Peyer's patch (tissue), 4 donors: Measurements from ENCODE around the gene SMIM1. TPM values are rescaled to one million over a fixed set of nuclear protein-coding genes. Genes with fewer than 3 reads are reported as not detected.
A peak's percentile ranks its signal among the peaks of the same experiment; 100 is the strongest.
"Not testable (repeated sequence)": the region's sequence is repeated elsewhere in the genome, so short reads cannot be mapped to it uniquely, and the experiment has no call there.

Source experiments
- DNase-seq, 3 donors: peaks; one replicate each; pipeline ENCODE4 v3.0.0-alpha.2; 2017 to 2019
- H3K27ac ChIP-seq, 4 donors: fragments of 200-600 bp; sonication (generic); one replicate each; pipeline ENCODE4 v1.5.1; 2016 to 2019
- H3K27me3 ChIP-seq, 2 donors: fragments of 200-600 bp; sonication (generic); one replicate each; pipeline ENCODE4 v1.5.1; 2019
- H3K36me3 ChIP-seq, 3 donors: fragments of 200-600 bp; sonication (generic); one replicate each; pipeline ENCODE4 v1.5.1; 2016 to 2019
- H3K4me1 ChIP-seq, 4 donors: fragments of 200-600 bp; sonication (generic); one replicate each; pipeline ENCODE4 v1.5.1; 2016 to 2019
- H3K4me3 ChIP-seq, 4 donors: fragments of 200-600 bp; sonication (generic); 1 replicate in 3 of 4; 2 replicates in 1 of 4; pipeline ENCODE4 v1.5.1; 2016 to 2019; ENCODE audit warnings: mild to moderate bottlenecking in 1 of 4
- H3K9me3 ChIP-seq, 4 donors: fragments of 200-600 bp; sonication (generic); one replicate each; pipeline ENCODE4 v1.5.1; 2016 to 2019; ENCODE audit warnings: mild to moderate bottlenecking in 1 of 4
- CTCF ChIP-seq, 6 experiments: fragments of 450-650 bp in 4 of 6; fragments of 200-600 bp in 2 of 6; sonication (generic) in 1 of 6; IDR thresholded peaks; one replicate each; pipeline ENCODE4 v1.5.1; 2017 to 2019; ENCODE audit warnings: antibody characterized with exemption in 6 of 6, mild to moderate bottlenecking in 3 of 6, moderate library complexity in 1 of 6
- POLR2A ChIP-seq, 2 donors: fragments of 450-650 bp; IDR thresholded peaks; one replicate each; pipeline ENCODE4 v1.5.1; 2017; ENCODE audit warnings: antibody characterized with exemption in 2 of 2, mild to moderate bottlenecking in 2 of 2, moderate library complexity in 2 of 2
- total RNA-seq, 4 donors: library from RNA; depleted of rRNA; stranded (reverse); fragments of >200 nt; gene quantifications; one replicate each; pipeline ENCODE4 v1.1.0, GENCODE V29; 2016

Gene SMIM1
- total RNA-seq, 4 donors from 2014 or later = not detected

GRCh38 chr1:3795453-3796214 lies 23.1 kb downstream of the SMIM1 start:
- H3K27ac ChIP-seq = peak overlapping the region; percentile 18 to 71 (median 43)
- peak overlapping the region; percentile 69 to 98 (median 98) for H3K4me3 ChIP-seq
- TF ChIP-seq POLR2A (IDR thresholded peaks at IDR 0.05) (no peak), CTCF (IDR thresholded peaks at IDR 0.05) (no peak)
- DNase-seq = no peak
- H3K4me1 ChIP-seq = peaks cover 3 to 31% (median 16%) of the 10 kb centered on the region in 4 donors
- peaks cover 0 to 7% (median 0%) of the 10 kb centered on the region in 3 donors for H3K36me3 ChIP-seq
- H3K9me3 ChIP-seq = no peaks in the 10 kb centered on the region
- no peaks in the 10 kb centered on the region for H3K27me3 ChIP-seq

GRCh38 chr1:3796215-3797061 lies 23.9 kb downstream of the SMIM1 start, which contains the start of gene LRRC47:
Gene LRRC47, minus strand, starts transcription at chr1:3796498. Its CDS starts 22 bp downstream, at chr1:3796476.
- Histone ChIP-seq H3K9me3 (no peaks in the 10 kb centered on the region), H3K27ac (peak within 1 kb of the TSS; percentile 32 to 71 (median 46)), H3K27me3 (no peaks in the 10 kb centered on the region), H3K36me3 (no peaks in the 10 kb centered on the region), H3K4me3 (peak within 1 kb of the TSS; percentile 69 to 98 (median 98)), H3K4me1 (peaks cover 3 to 31% (median 16%) of the 10 kb centered on the region in 4 donors)
- DNase-seq = peak; percentile 92 to 97 (median 95)
- peak in 2 of 6 experiments; percentile 17 to 27 for TF ChIP-seq CTCF (IDR thresholded peaks at IDR 0.05)
- peak; percentile 55 to 58 for TF ChIP-seq POLR2A (IDR thresholded peaks at IDR 0.05)

GRCh38 chr1:3799976-3800685 lies 27.6 kb downstream of the SMIM1 start:
- DNase-seq = no peak
- H3K36me3 ChIP-seq = no peaks in the 10 kb centered on the region
- H3K9me3 ChIP-seq = no peaks in the 10 kb centered on the region
- H3K27me3 ChIP-seq = no peaks in the 10 kb centered on the region
- H3K4me1 ChIP-seq = peaks cover 0 to 7% (median 6%) of the 10 kb centered on the region in 4 donors
- H3K27ac ChIP-seq = no peak overlapping the region
- no peak for TF ChIP-seq POLR2A (IDR thresholded peaks at IDR 0.05)
- no peak for TF ChIP-seq CTCF (IDR thresholded peaks at IDR 0.05)
- no peak overlapping the region for H3K4me3 ChIP-seq

DNA sequence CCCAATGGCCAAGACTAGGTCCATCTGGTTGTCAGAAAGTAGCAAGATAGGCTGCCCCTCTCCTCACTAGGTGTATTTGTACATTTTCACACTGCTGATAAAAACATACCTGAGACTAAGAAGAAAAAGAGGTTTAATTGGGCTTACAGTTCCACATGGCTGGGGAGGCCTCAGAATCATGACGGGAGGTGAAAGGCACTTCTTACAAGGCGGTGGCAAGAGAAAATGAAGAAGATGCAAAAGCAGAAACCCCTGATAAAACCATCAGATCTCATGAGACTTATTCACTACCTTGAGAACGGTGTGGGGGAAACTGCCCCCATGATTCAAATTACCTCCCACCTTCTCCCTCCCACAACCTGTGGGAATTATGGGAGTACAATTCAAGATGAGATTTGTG lies 28.2 kb downstream of the SMIM1 start:
- not testable (repeated sequence) for H3K4me3 ChIP-seq, H3K9me3 ChIP-seq, H3K27ac ChIP-seq, H3K36me3 ChIP-seq, H3K4me1 ChIP-seq, DNase-seq, H3K27me3 ChIP-seq

- Histone ChIP-seq H3K4me1 (no peaks in the 10 kb centered on the region), H3K9me3 (no peaks in the 10 kb centered on the region), H3K27ac (no peak overlapping the region), H3K27me3 (no peaks in the 10 kb centered on the region), H3K4me3 (no peak overlapping the region), H3K36me3 (no peaks in the 10 kb centered on the region)
- TF ChIP-seq POLR2A (IDR thresholded peaks at IDR 0.05) (no peak), CTCF (IDR thresholded peaks at IDR 0.05) (no peak)
- no peak for DNase-seq
Measured at GRCh38 chr1:3803905-3804626, 31.5 kb downstream of the SMIM1 start.

DNA sequence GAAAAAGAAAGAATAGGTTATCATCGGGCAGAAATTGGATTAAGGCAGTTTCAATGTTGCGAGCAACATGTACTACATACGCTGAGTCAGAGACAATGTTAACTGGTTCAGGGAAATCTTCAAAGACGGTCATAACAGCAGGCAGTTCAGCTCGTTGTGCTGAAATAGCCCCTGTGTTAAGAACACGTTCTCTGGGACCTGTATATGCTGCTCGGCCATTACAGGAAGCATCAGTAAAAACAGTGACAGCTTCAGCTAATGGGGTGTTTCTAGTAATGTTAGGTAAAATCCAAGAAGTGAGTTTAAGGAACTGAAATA lies 32.0 kb downstream of the SMIM1 start:
- not testable (repeated sequence) for DNase-seq, H3K4me1 ChIP-seq, H3K27me3 ChIP-seq, H3K4me3 ChIP-seq, H3K9me3 ChIP-seq, H3K27ac ChIP-seq, H3K36me3 ChIP-seq
